HG02759 (cell line): ENCODE results near the gene YIPF3.
"Not testable (repeated sequence)": the region's sequence is repeated elsewhere in the genome, so short reads cannot be mapped to it uniquely, and the experiment has no call there.

Experiments
- ATAC-seq: cut with Tn5 transposase; IDR thresholded peaks from one replicate; pipeline ENCODE4 v1.9.1; 2021; ENCODE audit warnings: mild to moderate bottlenecking, moderate library complexity; ENCODE audit not compliant: unreplicated experiment

Gene YIPF3

GRCh38 chr6:43516697-43517504, at the start of gene YIPF3, which contains the start of gene POLR1C:
YIPF3 (minus strand) TSS chr6:43516926; CDS start chr6:43516807, 119 bp downstream.
POLR1C (plus strand) TSS chr6:43517089; CDS start chr6:43517110, 21 bp downstream.
- peak; percentile 88 for ATAC-seq

GRCh38 chr6:43559328-43559727, 42.6 kb upstream of the YIPF3 start:
- no peak for ATAC-seq

- ATAC-seq: not testable (repeated sequence)
Observed at GRCh38 chr6:43557620-43558019, 40.9 kb upstream of the YIPF3 start.

GRCh38 chr6:43547222-43547621, 30.5 kb upstream of the YIPF3 start:
- no peak for ATAC-seq

GRCh38 chr6:43544461-43544860, 27.7 kb upstream of the YIPF3 start:
- no peak for ATAC-seq

- ATAC-seq: peak; percentile 54
Observed at GRCh38 chr6:43541774-43542471, 25.2 kb upstream of the YIPF3 start.

- ATAC-seq: no peak
Observed at GRCh38 chr6:43540507-43540906, 23.8 kb upstream of the YIPF3 start.

- ATAC-seq: not testable (repeated sequence)
Observed at GRCh38 chr6:43539409-43539808, 22.7 kb upstream of the YIPF3 start.

- ATAC-seq: not testable (repeated sequence)
Observed at GRCh38 chr6:43538986-43539385, 22.3 kb upstream of the YIPF3 start.

GRCh38 chr6:43532201-43532600, 15.5 kb upstream of the YIPF3 start:
- no peak for ATAC-seq

- ATAC-seq: no peak
Observed at GRCh38 chr6:43524483-43524961, 7.8 kb upstream of the YIPF3 start.

GRCh38 chr6:43523284-43523683, 6.6 kb upstream of the YIPF3 start:
- no peak for ATAC-seq

- no peak for ATAC-seq
Observed at GRCh38 chr6:43522547-43523261, 6.0 kb upstream of the YIPF3 start.

- no peak for ATAC-seq
Observed at GRCh38 chr6:43521836-43522235, 5.1 kb upstream of the YIPF3 start.

GRCh38 chr6:43520097-43520496, 3.4 kb upstream of the YIPF3 start:
- no peak for ATAC-seq

- peak; percentile 7 for ATAC-seq
Observed at GRCh38 chr6:43517505-43518357, 1.0 kb upstream of the YIPF3 start.

GRCh38 chr6:43516367-43516696, 394 bp downstream of the YIPF3 start:
- no peak for ATAC-seq

- no peak for ATAC-seq
Observed at GRCh38 chr6:43515808-43516207, 918 bp downstream of the YIPF3 start.

GRCh38 chr6:43511824-43512415, 4.8 kb downstream of the YIPF3 start:
- ATAC-seq: no peak

GRCh38 chr6:43510827-43511163, 5.9 kb downstream of the YIPF3 start:
- no peak for ATAC-seq
